HepG2 (cell line): ENCODE data around the gene ELFN1. TPM values are rescaled to one million over a fixed set of nuclear protein-coding genes. Genes with fewer than 3 reads are reported as not detected.

ENCODE experiments used
- E2F1 ChIP-seq: sonication (generic); formaldehyde crosslinking; IDR thresholded peaks from 2 replicates; pipeline ENCODE4 v1.5.0; 2020; ENCODE audit warnings: missing genetic modification reagents
- FLYWCH1 ChIP-seq: sonication (generic); formaldehyde crosslinking; IDR thresholded peaks from 2 replicates; pipeline ENCODE4 v1.8.1; 2023; ENCODE audit warnings: mild to moderate bottlenecking, missing genetic modification reagents
- HIVEP1 ChIP-seq: sonication (generic); formaldehyde crosslinking; IDR thresholded peaks from 2 replicates; pipeline ENCODE4 v1.4.0; 2020; ENCODE audit warnings: mild to moderate bottlenecking, missing genetic modification reagents
- NFIB ChIP-seq: sonication (generic); formaldehyde crosslinking; IDR thresholded peaks from 2 replicates; pipeline ENCODE4 v1.9.0; 2021; ENCODE audit warnings: missing genetic modification reagents, mild to moderate bottlenecking, borderline replicate concordance
- NFRKB ChIP-seq: fragments of 450-650 bp; IDR thresholded peaks from 2 replicates; pipeline ENCODE4 v1.6.1; 2017
- NFYB ChIP-seq: sonication (generic); formaldehyde crosslinking; IDR thresholded peaks from 2 replicates; pipeline ENCODE4 v1.4.0; 2020; ENCODE audit warnings: missing genetic modification reagents
- PHF21A ChIP-seq: sonication (generic); formaldehyde crosslinking; IDR thresholded peaks from 2 replicates; pipeline ENCODE4 v1.5.0; 2020; ENCODE audit warnings: mild to moderate bottlenecking, missing genetic modification reagents
- SPEN ChIP-seq: sonication (generic); formaldehyde crosslinking; IDR thresholded peaks from 2 replicates; pipeline ENCODE4 v1.5.1; 2020; ENCODE audit warnings: low read depth, mild to moderate bottlenecking, missing genetic modification reagents
- THAP9 ChIP-seq: sonication (generic); formaldehyde crosslinking; IDR thresholded peaks from 2 replicates; pipeline ENCODE4; 2020; ENCODE audit warnings: missing genetic modification reagents, mild to moderate bottlenecking, borderline replicate concordance
- ZBTB1 ChIP-seq: sonication (generic); formaldehyde crosslinking; IDR thresholded peaks from 2 replicates; pipeline ENCODE4 v1.4.0; 2020; ENCODE audit warnings: missing genetic modification reagents, borderline replicate concordance
- ZBTB34 ChIP-seq: sonication (generic); formaldehyde crosslinking; IDR thresholded peaks from 2 replicates; pipeline ENCODE4 v1.8.0; 2022; ENCODE audit warnings: mild to moderate bottlenecking, missing genetic modification reagents
- ZBTB42 ChIP-seq: sonication (generic); formaldehyde crosslinking; IDR thresholded peaks from 2 replicates; pipeline ENCODE4 v1.5.0; 2020; ENCODE audit warnings: mild to moderate bottlenecking, missing genetic modification reagents
- ZFYVE20 ChIP-seq: sonication (generic); formaldehyde crosslinking; IDR thresholded peaks from 2 replicates; pipeline ENCODE4 v1.8.0; 2023; ENCODE audit warnings: low read depth, mild to moderate bottlenecking, moderate library complexity, missing genetic modification reagents, borderline replicate concordance
- ZMYM3 ChIP-seq: sonication (generic); formaldehyde crosslinking; IDR thresholded peaks from 2 replicates; pipeline ENCODE4 v1.5.1; 2020; ENCODE audit warnings: mild to moderate bottlenecking, missing genetic modification reagents
- ZNF10 ChIP-seq: sonication (generic); formaldehyde crosslinking; IDR thresholded peaks from 2 replicates; pipeline ENCODE4 v1.4.0; 2020; ENCODE audit warnings: mild to moderate bottlenecking, low read depth, missing genetic modification reagents, borderline replicate concordance
- ZNF75D ChIP-seq: sonication (generic); formaldehyde crosslinking; IDR thresholded peaks from 2 replicates; pipeline ENCODE4 v1.8.1; 2023; ENCODE audit warnings: missing genetic modification reagents, mild to moderate bottlenecking, borderline replicate concordance
- polyA plus RNA-seq, 8 experiments: library from polyadenylated mRNA; depleted of rRNA in 3 of 8; stranded (reverse) in 7 of 8; unstranded in 1 of 8; fragments of >200 nt; fragmentation: Illumina TruSeq in 4 of 8; extraction: Trizol in 4 of 8; gene quantifications; 2 replicates each; pipeline versions ENCODE4 v1.2.1 to v1.2.3, GENCODE V29; 2011 to 2016; ENCODE audit warnings: low read depth in 4 of 8, missing spikeins in 1 of 8, mixed read lengths in 1 of 8; ENCODE audit not compliant: insufficient read depth in 1 of 8
- total RNA-seq, 5 experiments: library from RNA; depleted of rRNA; stranded (reverse); fragments of >200 nt; fragmentation: Illumina TruSeq; extraction: Trizol; gene quantifications; 2 replicates each; pipeline ENCODE4 v1.2.3, GENCODE V29; 2016; ENCODE audit warnings: low read depth in 1 of 5
- TF ChIP-seq, protein P1 (sequence below): sonication (generic); formaldehyde crosslinking; conservative IDR thresholded peaks from 2 replicates; pipeline ENCODE4 v1.4.0; 2020; ENCODE audit warnings: missing genetic modification reagents
- TF ChIP-seq, protein P2 (sequence below): sonication (generic); formaldehyde crosslinking; IDR thresholded peaks from 2 replicates; pipeline ENCODE4 v1.5.0; 2020; ENCODE audit warnings: mild to moderate bottlenecking, missing genetic modification reagents
- TF ChIP-seq, protein P3 (sequence below): sonication (generic); formaldehyde crosslinking; IDR thresholded peaks from 2 replicates; pipeline ENCODE4 v1.8.1; 2023; ENCODE audit warnings: missing genetic modification reagents, mild to moderate bottlenecking, borderline replicate concordance

The ELFN1 gene
- total and polyA plus RNA-seq, 2 of the 13 experiments (the other 11 are each of a cell fraction or from before 2014, with no cell fraction given) = 0.13 to 0.18 TPM

- TF ChIP-seq THAP9 (CRISPR knock-in tag) = peak; percentile 77; the same call in 1 of the 2 replicates
- peak; percentile 95 for TF ChIP-seq HIVEP1 (CRISPR knock-in tag)
- TF ChIP-seq FLYWCH1 (CRISPR knock-in tag) = no peak
- peak; percentile 78 for TF ChIP-seq E2F1
- no peak for TF ChIP-seq ZNF75D (CRISPR knock-in tag)
- TF ChIP-seq ZNF10 (CRISPR knock-in tag) = no peak
- no peak for TF ChIP-seq NFRKB
- no peak for TF ChIP-seq ZFYVE20
- TF ChIP-seq, protein P1, sequence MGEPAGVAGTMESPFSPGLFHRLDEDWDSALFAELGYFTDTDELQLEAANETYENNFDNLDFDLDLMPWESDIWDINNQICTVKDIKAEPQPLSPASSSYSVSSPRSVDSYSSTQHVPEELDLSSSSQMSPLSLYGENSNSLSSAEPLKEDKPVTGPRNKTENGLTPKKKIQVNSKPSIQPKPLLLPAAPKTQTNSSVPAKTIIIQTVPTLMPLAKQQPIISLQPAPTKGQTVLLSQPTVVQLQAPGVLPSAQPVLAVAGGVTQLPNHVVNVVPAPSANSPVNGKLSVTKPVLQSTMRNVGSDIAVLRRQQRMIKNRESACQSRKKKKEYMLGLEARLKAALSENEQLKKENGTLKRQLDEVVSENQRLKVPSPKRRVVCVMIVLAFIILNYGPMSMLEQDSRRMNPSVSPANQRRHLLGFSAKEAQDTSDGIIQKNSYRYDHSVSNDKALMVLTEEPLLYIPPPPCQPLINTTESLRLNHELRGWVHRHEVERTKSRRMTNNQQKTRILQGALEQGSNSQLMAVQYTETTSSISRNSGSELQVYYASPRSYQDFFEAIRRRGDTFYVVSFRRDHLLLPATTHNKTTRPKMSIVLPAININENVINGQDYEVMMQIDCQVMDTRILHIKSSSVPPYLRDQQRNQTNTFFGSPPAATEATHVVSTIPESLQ (CRISPR knock-in tag) = 0 out of 2 replicates have a peak, but pooled peaks have one; percentile 38
- TF ChIP-seq, protein P2, sequence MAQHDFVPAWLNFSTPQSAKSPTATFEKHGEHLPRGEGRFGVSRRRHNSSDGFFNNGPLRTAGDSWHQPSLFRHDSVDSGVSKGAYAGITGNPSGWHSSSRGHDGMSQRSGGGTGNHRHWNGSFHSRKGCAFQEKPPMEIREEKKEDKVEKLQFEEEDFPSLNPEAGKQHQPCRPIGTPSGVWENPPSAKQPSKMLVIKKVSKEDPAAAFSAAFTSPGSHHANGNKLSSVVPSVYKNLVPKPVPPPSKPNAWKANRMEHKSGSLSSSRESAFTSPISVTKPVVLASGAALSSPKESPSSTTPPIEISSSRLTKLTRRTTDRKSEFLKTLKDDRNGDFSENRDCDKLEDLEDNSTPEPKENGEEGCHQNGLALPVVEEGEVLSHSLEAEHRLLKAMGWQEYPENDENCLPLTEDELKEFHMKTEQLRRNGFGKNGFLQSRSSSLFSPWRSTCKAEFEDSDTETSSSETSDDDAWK = no peak
- TF ChIP-seq ZBTB42 (CRISPR knock-in tag) = peak; percentile 90
- TF ChIP-seq ZBTB34 (CRISPR knock-in tag) = peak; percentile 98
- TF ChIP-seq SPEN = peak; percentile 80; the same call in 1 of the 2 replicates
- TF ChIP-seq NFIB = no peak
- peak; percentile 95 for TF ChIP-seq PHF21A
- TF ChIP-seq ZMYM3 (CRISPR knock-in tag) = peak; percentile 98
- TF ChIP-seq, protein P3, sequence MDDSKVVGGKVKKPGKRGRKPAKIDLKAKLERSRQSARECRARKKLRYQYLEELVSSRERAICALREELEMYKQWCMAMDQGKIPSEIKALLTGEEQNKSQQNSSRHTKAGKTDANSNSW (CRISPR knock-in tag) = no peak
- TF ChIP-seq ZBTB1 (CRISPR knock-in tag) = peak; percentile 27; the same call in 1 of the 2 replicates
- no peak; the same call in 1 of the 2 replicates for TF ChIP-seq NFYB (CRISPR knock-in tag)
These were observed 43.7 kb downstream of the ELFN1 start (continued) for GRCh38 chr7:1713502-1714484.
